IMR-90 (cell line): ENCODE results near the gene CENPP. TPM values are rescaled to one million over a fixed set of nuclear protein-coding genes. Genes with fewer than 3 reads are reported as not detected.

Source experiments
- ATAC-seq: fragments of 200-7000 bp; cut with Tn5 transposase; 2 replicates; pipeline ENCODE4 v1.9.1; 2020; ENCODE audit warnings: low read depth, mild to moderate bottlenecking, moderate library complexity
- BruUV-seq: library from RNA; stranded (reverse); fragments of 400-500 nt; replicated peaks from 2 replicates; lab custom pipeline; 2021; lab: Mats Ljungman, UMichigan
- CTCF ChIA-PET: fragments of 300-600 bp; formaldehyde crosslinking; extraction: SDS; loops from one replicate; lab custom pipeline; 2021; ENCODE audit warnings: antibody characterized with exemption; lab: Yijun Ruan, JAX
- POLR2A ChIA-PET: fragments of 300-600 bp; sonication (Branson Sonifier 250); formaldehyde crosslinking; loops from one replicate; lab custom pipeline; 2022; ENCODE audit warnings: antibody characterized with exemption; ENCODE audit not compliant: unreplicated experiment; lab: Charles Lee
- DNase-seq: peaks from one replicate; pipeline ENCODE4 v3.0.0; 2013
- H2AFZ ChIP-seq: replicated peaks from 2 replicates; pipeline ENCODE3; 2013; ENCODE audit warnings: low read length, mild to moderate bottlenecking; ENCODE audit not compliant: poor library complexity
- H2AK5ac ChIP-seq: 2 replicates; pipeline ENCODE4 v1.6.1; 2013; ENCODE audit warnings: low read depth, low read length, inconsistent platforms
- H2AK9ac ChIP-seq: replicated peaks from 2 replicates; pipeline ENCODE3; 2013; ENCODE audit warnings: mild to moderate bottlenecking, low read depth, low read length, moderate library complexity; ENCODE audit not compliant: poor library complexity
- H2BK120ac ChIP-seq: 2 replicates; pipeline ENCODE4 v1.6.1; 2013; ENCODE audit warnings: low read depth, low read length, inconsistent platforms
- H2BK15ac ChIP-seq: 3 replicates; pipeline ENCODE4 v1.6.1; 2013; ENCODE audit warnings: low read depth, low read length, inconsistent platforms
- H2BK20ac ChIP-seq: 2 replicates; pipeline ENCODE4 v1.6.1; 2013; ENCODE audit warnings: low read depth, mild to moderate bottlenecking, inconsistent platforms, low read length, moderate library complexity
- H2BK5ac ChIP-seq: 2 replicates; pipeline ENCODE4 v1.6.1; 2013; ENCODE audit warnings: mild to moderate bottlenecking, low read depth, low read length, inconsistent platforms; ENCODE audit not compliant: poor library complexity, severe bottlenecking
- H3K14ac ChIP-seq: replicated peaks from 2 replicates; pipeline ENCODE4 v1.6.1; 2013; ENCODE audit warnings: low read depth, low read length, inconsistent platforms
- H3K18ac ChIP-seq: 2 replicates; pipeline ENCODE4 v1.6.1; 2013; ENCODE audit warnings: low read depth, low read length, control low read depth
- H3K23ac ChIP-seq: 2 replicates; pipeline ENCODE4 v1.6.1; 2013; ENCODE audit warnings: low read depth, low read length, inconsistent platforms
- H3K27ac ChIP-seq: 2 replicates; pipeline ENCODE4 v1.5.1; 2013; ENCODE audit warnings: mild to moderate bottlenecking, control low read depth, low read length; ENCODE audit not compliant: insufficient read depth
- H3K27me3 ChIP-seq: 2 replicates; pipeline ENCODE4 v1.6.1; 2013; ENCODE audit warnings: low read length; ENCODE audit not compliant: control insufficient read depth, insufficient read depth
- H3K36me3 ChIP-seq: 2 replicates; pipeline ENCODE4 v1.6.1; 2013; ENCODE audit warnings: low read length, mixed read lengths; ENCODE audit not compliant: control insufficient read depth, insufficient read depth
- H3K4ac ChIP-seq: 2 replicates; pipeline ENCODE4 v1.6.1; 2013; ENCODE audit warnings: low read depth, low read length, inconsistent platforms
- H3K4me1 ChIP-seq: 2 replicates; pipeline ENCODE4 v1.6.1; 2013; ENCODE audit warnings: low read length, mixed read lengths; ENCODE audit not compliant: control insufficient read depth, insufficient read depth
- H3K4me2 ChIP-seq: 2 replicates; pipeline ENCODE4 v1.6.1; 2013; ENCODE audit warnings: low read depth, mild to moderate bottlenecking, control low read depth, low read length, moderate library complexity
- H3K4me3 ChIP-seq: 2 replicates; pipeline ENCODE4 v1.5.1; 2013; ENCODE audit warnings: low read depth, mild to moderate bottlenecking, control low read depth, low read length, moderate library complexity; ENCODE audit not compliant: insufficient read depth
- H3K56ac ChIP-seq: 2 replicates; pipeline ENCODE4 v1.6.1; 2013; ENCODE audit warnings: low read length, inconsistent platforms; ENCODE audit not compliant: insufficient read depth; ENCODE audit errors: extremely low read depth
- H3K79me1 ChIP-seq, 2 experiments: 2 replicates each; pipeline ENCODE4 v1.6.1; 2013; ENCODE audit warnings: low read length in 2 of 2, inconsistent platforms in 1 of 2, low read depth in 1 of 2
- H3K9ac ChIP-seq: 2 replicates; pipeline ENCODE4 v1.6.1; 2013; ENCODE audit warnings: low read depth, low read length, control low read depth
- H3K9me1 ChIP-seq: 2 replicates; pipeline ENCODE4 v1.6.1; 2013; ENCODE audit warnings: low read length, inconsistent platforms; ENCODE audit not compliant: insufficient read depth
- H3K9me3 ChIP-seq: 2 replicates; pipeline ENCODE4 v1.6.1; 2013; ENCODE audit warnings: low read length; ENCODE audit not compliant: control insufficient read depth, insufficient read depth
- H4K20me1 ChIP-seq: 2 replicates; pipeline ENCODE4 v1.6.1; 2013; ENCODE audit warnings: low read length, inconsistent platforms; ENCODE audit not compliant: insufficient read depth
- H4K5ac ChIP-seq: 2 replicates; pipeline ENCODE4 v1.6.1; 2013; ENCODE audit warnings: mild to moderate bottlenecking, low read depth, low read length, control low read depth
- H4K8ac ChIP-seq, 2 experiments: 2 replicates each; pipeline ENCODE4 v1.6.1; 2013; ENCODE audit warnings: low read depth in 2 of 2, low read length in 2 of 2, control low read depth in 1 of 2, inconsistent platforms in 1 of 2
- H4K91ac ChIP-seq: 2 replicates; pipeline ENCODE4 v1.6.1; 2013; ENCODE audit warnings: low read depth, low read length, inconsistent platforms; ENCODE audit not compliant: insufficient read depth
- FOS ChIP-seq: fragments of 150-350 bp; IDR thresholded peaks from 2 replicates; pipeline ENCODE4 v1.6.1; 2016; ENCODE audit warnings: low read depth, low read length
- RAD21 ChIP-seq: IDR thresholded peaks from 2 replicates; pipeline ENCODE4 v1.6.1; 2012; ENCODE audit warnings: low read length, improper control_type of control experiment
- WGBS, 2 experiments: methylation state at CpG; one replicate each; pipeline versions ENCODE4 v1.1.5 to v1.1.7; 2013; ENCODE audit warnings: missing lambda C conversion rate in 2 of 2; ENCODE audit not compliant: insufficient read length in 1 of 2; ENCODE audit errors: extremely low coverage in 2 of 2; 5-methylcytosine and 5-hydroxymethylcytosine counted together
- dilution Hi-C: fragments of 300-500 bp; cut with HindIII; formaldehyde crosslinking; loops from one replicate; pipeline ENCODE4 v1.14.3; 2018; ENCODE audit warnings: low sequenced_read_pairs; ENCODE audit not compliant: unreplicated experiment
- in situ Hi-C: fragments of 300-500 bp; cut with MboI; formaldehyde crosslinking; loops from 3 replicates; pipeline ENCODE4 v1.14.3; 2019; ENCODE audit warnings: low sequenced_read_pairs, inconsistent platforms, mixed read lengths
- intact Hi-C: fragments of 100-400 bp; cut with micrococcal nuclease; formaldehyde crosslinking; loops from 2 replicates; pipeline ENCODE4 v1.10.0; 2022
- polyA plus RNA-seq, 3 experiments: library from polyadenylated mRNA; depleted of rRNA; stranded (reverse); fragments of >200 nt; gene quantifications; 2 replicates each; pipeline ENCODE4 v1.2.3, GENCODE V29; 2012; ENCODE audit warnings: low replicate concordance in 1 of 3
- total RNA-seq: library from RNA; depleted of rRNA; stranded (reverse); fragments of >200 nt; gene quantifications from 2 replicates; pipeline ENCODE4 v1.2.3, GENCODE V29; 2012

Gene CENPP
- total and polyA plus RNA-seq, 2 of the 4 experiments (the other 2 are of a cell fraction), result 1.4 to 2.0 TPM

GRCh38 chr9:92527832-92528521 lies 202.2 kb downstream of the CENPP start:
- no TSS peak for BruUV-seq
- TF ChIP-seq RAD21 (no peak), FOS (no peak)
- Histone ChIP-seq H3K4me3 (no peak overlapping the region), H3K9me1 (no peaks in the 10 kb centered on the region; the same call in 1 of the 2 replicates), H3K18ac (no peak overlapping the region), H3K36me3 (no peaks in the 10 kb centered on the region), H3K79me1 (no peaks in the 10 kb centered on the region), H2AFZ (no peak overlapping the region), H3K9ac (no peak overlapping the region), H4K8ac (no peak overlapping the region), H4K5ac (no peak overlapping the region), H2BK120ac (no peak overlapping the region), H3K4ac (no peak overlapping the region), H3K9me3 (no peaks in the 10 kb centered on the region), H3K56ac (no peak overlapping the region), H2BK5ac (no peak overlapping the region), H2AK5ac (no peak overlapping the region), H3K23ac (no peak overlapping the region), H4K20me1 (no peaks in the 10 kb centered on the region), H3K4me2 (no peak overlapping the region), H3K4me1 (no peaks in the 10 kb centered on the region), H3K14ac (no peak overlapping the region), H2AK9ac (no peak overlapping the region), H4K91ac (no peak overlapping the region), H2BK15ac (no peak overlapping the region), H2BK20ac (no peak overlapping the region), H3K27ac (no peak overlapping the region), H3K27me3 (no peaks in the 10 kb centered on the region)
- intact Hi-C loops (no loop called here), dilution Hi-C loops (no loop called here), in situ Hi-C loops (no loop called here)
- no CpG with 5 or more reads among the region's 4 CpGs for WGBS, 2 experiments
- CTCF ChIA-PET, result interaction anchor here (0.7 kb wide), 1 partner anchor 18 kb away, joined by 3 read pairs; no protein-coding TSS in a partner anchor
- DNase-seq (no peak), ATAC-seq (no peak)
- POLR2A ChIA-PET, result no interaction called here
